ENCODE results near the gene MAT2A. TPM values are rescaled to one million over a fixed set of nuclear protein-coding genes. Genes with fewer than 3 reads are reported as not detected.
"Not testable (repeated sequence)": the region's sequence is repeated elsewhere in the genome, so short reads cannot be mapped to it uniquely, and the experiment has no call there.

Gene MAT2A
- total and polyA plus RNA-seq, 4 experiments from 2014 or later: 75.4 to 182 (median 151) TPM

- peak overlapping the region in 4 of 8 donors; percentile 32 to 96 (median 64) for H3K4me3 Mint-ChIP-seq
- Histone ChIP-seq H3K27me3 (ENCODE audit: insufficient read depth, low read length) (no peaks in the 10 kb centered on the region), H3K9me3 (ENCODE audit: control insufficient read depth in 1 of 2, low read length in 2 of 2) (no peaks in the 10 kb centered on the region), H3K36me3 (ENCODE audit: insufficient read depth, low read length) (peaks cover 38% of the 10 kb centered on the region), H3K4me3 (ENCODE audit: low read length in 2 of 2) (no peak overlapping the region), H3K4me1 (ENCODE audit: insufficient read depth, low read length) (peaks cover 43% of the 10 kb centered on the region), H3K27ac (ENCODE audit: low read depth, low read length) (no peak overlapping the region)
- H3K36me3 Mint-ChIP-seq: peaks cover 33 to 74% of the 10 kb centered on the region in 2 donors
- peaks cover 32 to 57% (median 43%) of the 10 kb centered on the region in 4 donors for H3K4me1 Mint-ChIP-seq
- H3K27me3 Mint-ChIP-seq: no peaks in the 10 kb centered on the region
- ChIA-PET CTCF (ENCODE audit: partially characterized antibody) (interaction anchor here (9.1 to 12.4 kb wide), 2 partner anchors 11 to 122 kb away, joined by 71 to 144 read pairs; partner anchors contain the start of gene SH2D6), POLR2A (ENCODE audit: partially characterized antibody) (interaction anchor here (1.4 to 7.2 kb wide), 11 partner anchors 9 to 187 kb away, joined by 4 to 119 read pairs (median 32); partner anchors contain the start of genes C2orf68, ELMOD3, GGCX and RETSAT)
- intact Hi-C loops (cut with micrococcal nuclease): no loop called here
- no peak for DNase-seq
- peaks cover 0 to 3% (median 0%) of the 10 kb centered on the region in 8 donors for H3K9me3 Mint-ChIP-seq
- peak overlapping the region in 4 of 7 donors; percentile 17 to 95 (median 72) for H3K27ac Mint-ChIP-seq
These were observed 2.9 kb downstream of the MAT2A start for GRCh38 chr2:85541753-85542457.

DNA sequence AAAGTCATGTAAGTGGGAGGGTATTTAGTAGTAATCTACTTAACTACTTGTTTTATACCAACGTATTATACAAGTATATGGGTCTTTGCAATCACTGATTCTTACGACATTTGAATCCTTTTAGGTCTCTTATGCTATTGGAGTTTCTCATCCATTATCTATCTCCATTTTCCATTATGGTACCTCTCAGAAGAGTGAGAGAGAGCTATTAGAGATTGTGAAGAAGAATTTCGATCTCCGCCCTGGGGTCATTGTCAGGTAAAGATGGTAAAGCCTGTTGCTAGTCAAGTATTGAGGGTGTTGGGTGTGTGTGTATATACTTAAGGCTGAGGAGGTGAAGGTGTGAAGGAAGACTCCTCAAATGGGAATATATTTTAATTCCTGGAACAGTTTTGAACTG is 3.8 kb downstream of the MAT2A start:
- H3K27ac ChIP-seq (ENCODE audit: low read depth, low read length): no peak overlapping the region
- DNase-seq: no peak
- Mint-ChIP-seq H3K27me3 (no peaks in the 10 kb centered on the region), H3K27ac (peak overlapping the region in 4 of 7 donors; percentile 3 to 95 (median 42)), H3K9me3 (peaks cover 0 to 3% (median 0%) of the 10 kb centered on the region in 8 donors), H3K4me1 (peaks cover 26 to 48% (median 37%) of the 10 kb centered on the region in 4 donors), H3K36me3 (peaks cover 34 to 73% of the 10 kb centered on the region in 2 donors), H3K4me3 (peak overlapping the region in 2 of 8 donors; percentile 29 to 31)
- H3K4me3 ChIP-seq (ENCODE audit: low read length in 2 of 2): no peak overlapping the region
- intact Hi-C loops (cut with micrococcal nuclease): no loop called here
- H3K36me3 ChIP-seq (ENCODE audit: insufficient read depth, low read length): peaks cover 38% of the 10 kb centered on the region
- H3K27me3 ChIP-seq (ENCODE audit: insufficient read depth, low read length): no peaks in the 10 kb centered on the region
- H3K4me1 ChIP-seq (ENCODE audit: insufficient read depth, low read length): peaks cover 34% of the 10 kb centered on the region
- ChIA-PET CTCF (ENCODE audit: partially characterized antibody) (interaction anchor here (1.0 to 12.4 kb wide), 3 partner anchors 10 to 123 kb away, joined by 3 to 144 read pairs (median 71); partner anchors contain the start of gene SH2D6), POLR2A (ENCODE audit: partially characterized antibody) (interaction anchor here (0.9 to 7.2 kb wide), 4 partner anchors 8 to 216 kb away, joined by 3 to 113 read pairs (median 52); partner anchors contain the start of genes GGCX and SH2D6)
- no peaks in the 10 kb centered on the region for H3K9me3 ChIP-seq (ENCODE audit: control insufficient read depth in 1 of 2, low read length in 2 of 2)

- peak overlapping the region in 2 of 7 donors; percentile 16 to 53 for H3K27ac Mint-ChIP-seq
- H3K27me3 Mint-ChIP-seq; H3K9me3 ChIP-seq (ENCODE audit: control insufficient read depth in 1 of 2, low read length in 2 of 2); H3K4me3 ChIP-seq (ENCODE audit: low read length in 2 of 2); DNase-seq; intact Hi-C loops (cut with micrococcal nuclease); H3K4me3 Mint-ChIP-seq; POLR2A ChIA-PET (ENCODE audit: partially characterized antibody); H3K27me3 ChIP-seq (ENCODE audit: insufficient read depth, low read length); H3K27ac ChIP-seq (ENCODE audit: low read depth, low read length); H3K9me3 Mint-ChIP-seq: not testable (repeated sequence)
- CTCF ChIA-PET (ENCODE audit: partially characterized antibody): interaction anchor here (1.4 to 12.4 kb wide), 3 partner anchors 8 to 124 kb away, joined by 3 to 144 read pairs (median 71); partner anchors contain the start of gene SH2D6
- Histone ChIP-seq H3K36me3 (ENCODE audit: insufficient read depth, low read length) (peaks cover 38% of the 10 kb centered on the region), H3K4me1 (ENCODE audit: insufficient read depth, low read length) (peaks cover 32% of the 10 kb centered on the region)
- H3K4me1 Mint-ChIP-seq: peaks cover 24 to 41% (median 33%) of the 10 kb centered on the region in 4 donors
- H3K36me3 Mint-ChIP-seq: peaks cover 34 to 69% of the 10 kb centered on the region in 2 donors
These were observed 5.3 kb downstream of the MAT2A start for GRCh38 chr2:85544254-85544691.

GRCh38 chr2:85544915-85545779 is 6.2 kb downstream of the MAT2A start:
- H3K4me3 ChIP-seq (ENCODE audit: low read length in 2 of 2); H3K9me3 ChIP-seq (ENCODE audit: control insufficient read depth in 1 of 2, low read length in 2 of 2); H3K4me3 Mint-ChIP-seq; intact Hi-C loops (cut with micrococcal nuclease); H3K9me3 Mint-ChIP-seq; H3K27ac ChIP-seq (ENCODE audit: low read depth, low read length); H3K27me3 ChIP-seq (ENCODE audit: insufficient read depth, low read length); DNase-seq; H3K27me3 Mint-ChIP-seq: not testable (repeated sequence)
- peaks cover 21 to 36% (median 28%) of the 10 kb centered on the region in 4 donors for H3K4me1 Mint-ChIP-seq
- ChIA-PET CTCF (ENCODE audit: partially characterized antibody) (interaction anchor here (1.2 to 12.4 kb wide), 5 partner anchors 8 to 155 kb away, joined by 3 to 144 read pairs (median 14); partner anchors contain the start of gene SH2D6), POLR2A (ENCODE audit: partially characterized antibody) (interaction anchor here (0.7 to 1.6 kb wide), 4 partner anchors 16 to 127 kb away, joined by 3 to 7 read pairs (median 4); partner anchors contain the start of genes GGCX and SH2D6)
- H3K27ac Mint-ChIP-seq: peak overlapping the region in 1 of 7 donors; percentile 4
- Histone ChIP-seq H3K4me1 (ENCODE audit: insufficient read depth, low read length) (peaks cover 29% of the 10 kb centered on the region), H3K36me3 (ENCODE audit: insufficient read depth, low read length) (peaks cover 41% of the 10 kb centered on the region)
- peaks cover 34 to 66% of the 10 kb centered on the region in 2 donors for H3K36me3 Mint-ChIP-seq

DNA sequence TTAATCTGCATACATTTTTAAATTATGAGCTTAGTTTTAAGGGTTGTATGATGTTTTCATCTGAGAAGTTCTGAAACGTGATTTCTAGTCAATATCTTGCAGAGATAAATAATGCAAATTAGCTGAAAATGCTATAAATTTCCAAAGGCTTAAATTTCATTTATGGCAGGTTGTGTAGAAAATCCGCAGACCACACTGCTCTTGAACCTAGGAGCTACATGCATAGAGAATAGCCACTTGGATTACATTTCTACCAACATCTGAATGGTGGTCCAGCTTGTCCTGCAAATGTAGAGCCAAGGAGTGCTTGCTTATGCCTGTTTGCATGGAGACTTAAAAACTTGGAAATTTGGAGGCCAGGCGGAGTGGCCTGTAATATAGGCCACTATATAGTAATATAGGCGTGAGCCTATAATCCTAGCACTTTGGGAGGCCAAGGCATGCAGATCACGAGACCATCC is 6.8 kb downstream of the MAT2A start:
- no peaks in the 10 kb centered on the region for H3K9me3 Mint-ChIP-seq
- H3K27ac Mint-ChIP-seq: no peak overlapping the region
- POLR2A ChIA-PET (ENCODE audit: partially characterized antibody): interaction anchor here (0.7 to 1.6 kb wide), 4 partner anchors 15 to 127 kb away, joined by 3 to 7 read pairs (median 4); partner anchors contain the start of genes GGCX and SH2D6
- CTCF ChIA-PET (ENCODE audit: partially characterized antibody): interaction anchor here (1.0 to 2.2 kb wide), 4 partner anchors 9 to 156 kb away, joined by 3 to 14 read pairs (median 6); no protein-coding TSS in a partner anchor
- intact Hi-C loops (cut with micrococcal nuclease): no loop called here
- H3K4me1 Mint-ChIP-seq: peaks cover 14 to 29% (median 21%) of the 10 kb centered on the region in 4 donors
- no peak overlapping the region for H3K4me3 Mint-ChIP-seq
- Histone ChIP-seq H3K4me3 (ENCODE audit: low read length in 2 of 2) (no peak overlapping the region), H3K4me1 (ENCODE audit: insufficient read depth, low read length) (peaks cover 22% of the 10 kb centered on the region), H3K27me3 (ENCODE audit: insufficient read depth, low read length) (no peaks in the 10 kb centered on the region), H3K27ac (ENCODE audit: low read depth, low read length) (no peak overlapping the region), H3K9me3 (ENCODE audit: control insufficient read depth in 1 of 2, low read length in 2 of 2) (no peaks in the 10 kb centered on the region), H3K36me3 (ENCODE audit: insufficient read depth, low read length) (peaks cover 46% of the 10 kb centered on the region)
- no peak for DNase-seq
- H3K36me3 Mint-ChIP-seq: peaks cover 36 to 65% of the 10 kb centered on the region in 2 donors
- H3K27me3 Mint-ChIP-seq: no peaks in the 10 kb centered on the region

DNA sequence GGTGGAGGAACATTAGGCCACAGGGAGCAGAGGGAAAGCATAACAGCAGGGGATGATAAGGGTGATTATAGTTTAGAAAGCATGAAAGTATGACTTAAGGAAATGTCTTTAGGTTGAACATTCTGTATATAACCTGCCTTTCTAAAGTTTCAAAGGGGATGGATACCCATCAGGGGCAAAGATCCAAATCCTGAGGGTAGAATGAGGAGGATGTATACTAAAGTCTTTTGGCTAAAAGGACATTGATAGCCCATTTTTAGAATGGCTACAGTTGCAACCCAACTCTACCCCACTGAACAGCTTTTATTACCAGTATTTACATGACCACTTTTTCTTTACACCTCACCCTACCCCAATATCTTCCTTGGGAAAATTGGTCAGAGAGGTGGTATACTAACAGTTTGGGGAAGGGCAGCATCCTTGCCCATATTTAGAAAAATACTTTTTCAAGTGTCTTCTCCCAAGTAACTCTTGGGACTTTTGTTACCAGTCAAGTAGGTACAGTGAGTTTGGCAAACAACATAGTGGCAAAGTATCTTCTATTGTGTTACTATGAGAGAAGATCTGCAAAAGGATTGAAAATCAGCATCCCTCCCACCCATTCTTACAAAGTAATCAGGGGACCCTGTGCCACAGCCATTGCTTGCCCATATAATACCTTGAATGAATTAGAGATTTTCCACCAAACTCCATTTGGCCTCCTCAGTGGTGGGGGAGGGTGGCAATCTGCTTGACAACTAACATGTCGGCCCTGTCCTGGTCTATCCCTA is 8.3 kb downstream of the MAT2A start:
- H3K36me3 Mint-ChIP-seq: peaks cover 41 to 66% of the 10 kb centered on the region in 2 donors

More for the DNA sequence above, 8.3 kb downstream of the MAT2A start:
- Mint-ChIP-seq H3K27ac (peak overlapping the region in 5 of 7 donors; percentile 8 to 85 (median 64)), H3K27me3 (no peaks in the 10 kb centered on the region), H3K4me1 (peaks cover 9 to 16% (median 12%) of the 10 kb centered on the region in 4 donors), H3K9me3 (no peaks in the 10 kb centered on the region), H3K4me3 (no peak overlapping the region)
- ChIA-PET CTCF (ENCODE audit: partially characterized antibody) (interaction anchor here (1.0 to 12.4 kb wide), 8 partner anchors 9 to 157 kb away, joined by 3 to 378 read pairs (median 12); partner anchors contain the start of genes MAT2A and SH2D6), POLR2A (ENCODE audit: partially characterized antibody) (interaction anchor here (7.8 kb wide), 1 partner anchor 8 kb away, joined by 113 read pairs; the partner anchor contains the start of gene MAT2A)
- intact Hi-C loops (cut with micrococcal nuclease): no loop called here
- Histone ChIP-seq H3K36me3 (ENCODE audit: insufficient read depth, low read length) (peaks cover 47% of the 10 kb centered on the region), H3K9me3 (ENCODE audit: control insufficient read depth in 1 of 2, low read length in 2 of 2) (no peaks in the 10 kb centered on the region), H3K4me1 (ENCODE audit: insufficient read depth, low read length) (peaks cover 7% of the 10 kb centered on the region), H3K27ac (ENCODE audit: low read depth, low read length) (no peak overlapping the region), H3K27me3 (ENCODE audit: insufficient read depth, low read length) (no peaks in the 10 kb centered on the region), H3K4me3 (ENCODE audit: low read length in 2 of 2) (no peak overlapping the region)
- no peak for DNase-seq
